Left ventricle myocardium inferior (tissue), 1 donor: ENCODE data around the gene TSHZ2. TPM values are rescaled to one million over a fixed set of nuclear protein-coding genes. Genes with fewer than 3 reads are reported as not detected.
"Not testable (repeated sequence)": the region's sequence is repeated elsewhere in the genome, so short reads cannot be mapped to it uniquely, and the experiment has no call there.

Source experiments
- DNase-seq: peaks from one replicate; pipeline ENCODE4 v3.0.0-alpha.2; 2020
- H3K27ac ChIP-seq: fragments of 200-600 bp; replicated peaks from 2 replicates; pipeline ENCODE4 v1.8.0; 2021
- H3K27me3 ChIP-seq: fragments of 200-600 bp; 2 replicates; pipeline ENCODE4 v1.8.0; 2021; ENCODE audit warnings: low read depth
- H3K36me3 ChIP-seq: fragments of 200-600 bp; 2 replicates; pipeline ENCODE4 v1.8.0; 2021
- H3K4me1 ChIP-seq: fragments of 200-600 bp; 2 replicates; pipeline ENCODE4 v1.8.0; 2021
- H3K4me3 ChIP-seq: fragments of 200-600 bp; 2 replicates; pipeline ENCODE4 v1.8.0; 2021; ENCODE audit warnings: mild to moderate bottlenecking, moderate library complexity
- H3K9me3 ChIP-seq: fragments of 200-600 bp; replicated peaks from 2 replicates; pipeline ENCODE4 v1.8.0; 2021
- CTCF ChIP-seq: fragments of 200-600 bp; IDR thresholded peaks from 2 replicates; pipeline ENCODE4 v1.8.0; 2021; ENCODE audit warnings: antibody characterized with exemption, mild to moderate bottlenecking, borderline replicate concordance
- intact Hi-C: fragments of 100-400 bp; cut with micrococcal nuclease; formaldehyde crosslinking; loops from one replicate; pipeline ENCODE4 v1.11.0; 2022
- total RNA-seq: library from RNA; stranded (reverse); fragmentation: NEBNext Ultra II Directional; extraction: Animal tissue kit (Norgen Biotek cat#: 25700); gene quantifications from one replicate; pipeline ENCODE4 v1.2.1, GENCODE V29; 2021
- donor health status: DM: no; HTN: yes; CAD: no; lungs with severe emphysema.

The TSHZ2 gene
- total RNA-seq, 1 donor from 2014 or later = 3.1 TPM

- no peaks in the 10 kb centered on the region for H3K36me3 ChIP-seq
- H3K4me3 ChIP-seq = no peak overlapping the region
- H3K9me3 ChIP-seq = no peaks in the 10 kb centered on the region
- no peak for TF ChIP-seq CTCF
- intact Hi-C loops = no loop called here
- DNase-seq = no peak
- H3K4me1 ChIP-seq = no peaks in the 10 kb centered on the region
- peaks cover 7% of the 10 kb centered on the region for H3K27me3 ChIP-seq
- H3K27ac ChIP-seq = no peak overlapping the region
Measured at GRCh38 chr20:53522026-53522425, 549.9 kb downstream of the TSHZ2 start.

GRCh38 chr20:53522696-53523095 lies 550.5 kb downstream of the TSHZ2 start:
- H3K27me3 ChIP-seq = peaks cover 11% of the 10 kb centered on the region
- H3K4me3 ChIP-seq = no peak overlapping the region
- H3K4me1 ChIP-seq = no peaks in the 10 kb centered on the region
- no peak for DNase-seq
- no peak overlapping the region for H3K27ac ChIP-seq
- TF ChIP-seq CTCF = no peak
- intact Hi-C loops = no loop called here
- H3K9me3 ChIP-seq = no peaks in the 10 kb centered on the region
- H3K36me3 ChIP-seq = no peaks in the 10 kb centered on the region

- H3K4me1 ChIP-seq, DNase-seq, H3K9me3 ChIP-seq, H3K4me3 ChIP-seq, H3K36me3 ChIP-seq, H3K27ac ChIP-seq, intact Hi-C loops: not testable (repeated sequence)
- H3K27me3 ChIP-seq = peaks cover 11% of the 10 kb centered on the region
Measured at GRCh38 chr20:53523615-53524014, 551.5 kb downstream of the TSHZ2 start.

- Histone ChIP-seq H3K27me3 (peaks cover 11% of the 10 kb centered on the region), H3K4me1 (no peaks in the 10 kb centered on the region), H3K27ac (no peak overlapping the region), H3K9me3 (no peaks in the 10 kb centered on the region), H3K4me3 (no peak overlapping the region), H3K36me3 (no peaks in the 10 kb centered on the region)
- DNase-seq = no peak
- no peak for TF ChIP-seq CTCF
- intact Hi-C loops = no loop called here
Measured at GRCh38 chr20:53524589-53525312, 552.6 kb downstream of the TSHZ2 start.

GRCh38 chr20:53527196-53527595 lies 555.0 kb downstream of the TSHZ2 start:
- intact Hi-C loops = no loop called here
- Histone ChIP-seq H3K36me3 (no peaks in the 10 kb centered on the region), H3K4me3 (no peak overlapping the region), H3K9me3 (no peaks in the 10 kb centered on the region), H3K27me3 (peaks cover 11% of the 10 kb centered on the region), H3K4me1 (no peaks in the 10 kb centered on the region), H3K27ac (no peak overlapping the region)
- TF ChIP-seq CTCF = no peak
- DNase-seq = no peak

GRCh38 chr20:53529658-53530057 lies 557.5 kb downstream of the TSHZ2 start:
- intact Hi-C loops = no loop called here
- Histone ChIP-seq H3K4me1 (no peaks in the 10 kb centered on the region), H3K36me3 (no peaks in the 10 kb centered on the region), H3K27me3 (peaks cover 10% of the 10 kb centered on the region), H3K9me3 (no peaks in the 10 kb centered on the region), H3K27ac (no peak overlapping the region), H3K4me3 (no peak overlapping the region)
- no peak for TF ChIP-seq CTCF
- no peak for DNase-seq
